Upper lobe of right lung (tissue), 1 donor: ENCODE measurements around the gene CLCA2. TPM values are rescaled to one million over a fixed set of nuclear protein-coding genes. Genes with fewer than 3 reads are reported as not detected.
A peak's percentile ranks its signal among the peaks of the same experiment; 100 is the strongest.

ENCODE experiments used
- ATAC-seq: fragments of 200-7000 bp; cut with Tn5 transposase; one replicate; pipeline ENCODE4 v1.9.1; 2020; ENCODE audit warnings: mild to moderate bottlenecking, moderate library complexity
- DNase-seq: peaks from one replicate; pipeline ENCODE4 v3.0.0-alpha.2; 2020
- H3K27ac ChIP-seq: fragments of 200-600 bp; one replicate; pipeline ENCODE4 v1.8.0; 2022
- H3K27me3 ChIP-seq: fragments of 200-600 bp; one replicate; pipeline ENCODE4 v1.8.0; 2022; ENCODE audit warnings: mild to moderate bottlenecking
- H3K36me3 ChIP-seq: fragments of 200-600 bp; one replicate; pipeline ENCODE4 v1.8.0; 2022
- H3K4me1 ChIP-seq: fragments of 200-600 bp; one replicate; pipeline ENCODE4 v1.8.0; 2022
- H3K4me3 ChIP-seq: fragments of 200-600 bp; one replicate; pipeline ENCODE4 v1.8.0; 2022; ENCODE audit warnings: mild to moderate bottlenecking
- H3K9me3 ChIP-seq: fragments of 200-600 bp; one replicate; pipeline ENCODE4 v1.8.0; 2022
- intact Hi-C: fragments of 100-400 bp; cut with DNase I; formaldehyde crosslinking; loops from one replicate; pipeline ENCODE4 v1.11.0; 2022
- total RNA-seq: library from RNA; stranded (reverse); fragmentation: NEBNext Ultra II Directional; extraction: Animal tissue kit (Norgen Biotek cat#: 25700); gene quantifications from one replicate; pipeline ENCODE4 v1.2.1, GENCODE V29; 2021
- TF ChIP-seq, protein P1 (sequence below): fragments of 200-600 bp; IDR thresholded peaks from one replicate; pipeline ENCODE4 v1.8.0; 2022; ENCODE audit warnings: antibody characterized with exemption
- donor health status: DM: no; HTN: yes; CAD: no; lungs with severe emphysema.

The CLCA2 gene
- total RNA-seq, 1 donor from 2014 or later, result not detected

DNA sequence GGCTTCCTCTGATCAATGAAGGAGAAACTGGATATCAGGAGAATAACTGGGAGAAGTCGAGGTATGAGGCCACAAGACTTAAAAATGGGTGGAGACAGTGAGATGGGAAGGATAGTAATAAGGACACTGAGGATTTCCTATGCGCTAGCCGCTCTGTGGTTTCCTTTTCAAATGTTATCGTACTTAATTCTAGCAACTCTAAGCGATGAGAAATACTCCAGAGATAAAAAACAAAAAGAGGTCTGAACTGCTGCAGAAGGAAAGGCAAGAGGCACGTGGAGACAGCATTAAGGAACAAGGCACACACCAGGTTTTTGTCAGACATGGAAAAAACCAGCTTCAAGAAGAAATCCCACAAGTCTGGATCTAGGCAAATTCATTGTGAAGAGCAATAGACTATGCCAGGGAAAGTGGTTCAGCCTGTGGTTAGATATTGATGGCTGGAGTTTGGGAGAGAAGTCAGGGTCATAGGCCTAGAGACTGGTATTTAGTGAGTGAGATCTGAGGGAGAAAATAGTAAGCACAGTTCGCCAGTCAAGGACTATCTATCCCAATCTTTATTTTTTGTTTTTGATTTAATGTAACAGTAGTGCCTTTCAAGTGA is 5.3 kb downstream of the CLCA2 start:
- intact Hi-C loops, result no loop called here
- peak overlapping the region; percentile 74 for H3K27ac ChIP-seq
- ATAC-seq (no peak), DNase-seq (no peak)
- no peaks in the 10 kb centered on the region for H3K27me3 ChIP-seq
- TF ChIP-seq, protein P1, sequence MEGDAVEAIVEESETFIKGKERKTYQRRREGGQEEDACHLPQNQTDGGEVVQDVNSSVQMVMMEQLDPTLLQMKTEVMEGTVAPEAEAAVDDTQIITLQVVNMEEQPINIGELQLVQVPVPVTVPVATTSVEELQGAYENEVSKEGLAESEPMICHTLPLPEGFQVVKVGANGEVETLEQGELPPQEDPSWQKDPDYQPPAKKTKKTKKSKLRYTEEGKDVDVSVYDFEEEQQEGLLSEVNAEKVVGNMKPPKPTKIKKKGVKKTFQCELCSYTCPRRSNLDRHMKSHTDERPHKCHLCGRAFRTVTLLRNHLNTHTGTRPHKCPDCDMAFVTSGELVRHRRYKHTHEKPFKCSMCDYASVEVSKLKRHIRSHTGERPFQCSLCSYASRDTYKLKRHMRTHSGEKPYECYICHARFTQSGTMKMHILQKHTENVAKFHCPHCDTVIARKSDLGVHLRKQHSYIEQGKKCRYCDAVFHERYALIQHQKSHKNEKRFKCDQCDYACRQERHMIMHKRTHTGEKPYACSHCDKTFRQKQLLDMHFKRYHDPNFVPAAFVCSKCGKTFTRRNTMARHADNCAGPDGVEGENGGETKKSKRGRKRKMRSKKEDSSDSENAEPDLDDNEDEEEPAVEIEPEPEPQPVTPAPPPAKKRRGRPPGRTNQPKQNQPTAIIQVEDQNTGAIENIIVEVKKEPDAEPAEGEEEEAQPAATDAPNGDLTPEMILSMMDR, result no peak
- H3K9me3 ChIP-seq, result no peaks in the 10 kb centered on the region
- H3K36me3 ChIP-seq, result no peaks in the 10 kb centered on the region
- no peak overlapping the region for H3K4me3 ChIP-seq
- peaks cover 18% of the 10 kb centered on the region for H3K4me1 ChIP-seq

DNA sequence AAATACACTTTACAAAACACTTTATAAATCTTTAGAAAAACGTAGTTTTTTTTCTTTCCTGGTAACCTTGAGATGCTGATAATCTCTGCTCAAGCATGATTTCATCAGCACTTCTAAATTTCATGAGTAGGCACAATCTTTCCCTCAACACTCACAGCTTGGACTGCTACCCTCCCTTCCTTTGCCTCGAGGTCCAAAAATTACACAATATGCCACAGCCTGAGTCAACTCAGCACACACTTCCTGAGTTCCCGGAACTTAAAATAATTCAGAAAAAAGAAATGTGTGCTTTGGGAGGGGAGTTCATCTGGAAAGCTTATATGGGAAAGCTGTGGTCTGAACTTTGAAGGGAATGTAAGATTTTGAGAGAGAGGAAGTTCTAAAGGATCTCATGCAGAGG is 5.9 kb downstream of the CLCA2 start:
- Histone ChIP-seq H3K36me3 (no peaks in the 10 kb centered on the region), H3K27me3 (no peaks in the 10 kb centered on the region), H3K27ac (peak overlapping the region; percentile 78), H3K9me3 (no peaks in the 10 kb centered on the region), H3K4me1 (peaks cover 18% of the 10 kb centered on the region), H3K4me3 (no peak overlapping the region)
- peak; percentile 98 for ATAC-seq
- DNase-seq, result no peak
- TF ChIP-seq, protein P1, result no peak
- intact Hi-C loops, result no loop called here

DNA sequence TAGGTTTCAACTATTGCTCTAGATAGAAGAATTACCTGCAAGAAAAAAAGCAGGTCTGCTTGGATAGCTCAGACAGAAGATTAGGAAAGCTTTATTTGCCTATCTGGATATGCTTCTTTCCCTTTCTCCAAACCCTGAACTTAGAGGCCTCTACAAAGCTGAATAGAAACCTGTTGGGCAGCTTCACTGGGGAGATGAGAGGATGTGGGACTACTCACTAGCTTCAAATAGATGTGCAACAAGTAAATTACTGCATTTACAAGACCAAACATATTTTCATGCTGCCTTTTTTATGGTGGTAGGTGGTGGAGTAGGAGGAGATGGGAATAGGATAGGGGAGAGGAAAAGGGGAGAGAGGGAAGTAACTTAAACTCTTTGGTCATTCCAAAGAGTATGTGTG is 6.4 kb downstream of the CLCA2 start:
- TF ChIP-seq, protein P1, result no peak
- Histone ChIP-seq H3K9me3 (no peaks in the 10 kb centered on the region), H3K4me3 (no peak overlapping the region), H3K27me3 (no peaks in the 10 kb centered on the region), H3K4me1 (peaks cover 18% of the 10 kb centered on the region), H3K36me3 (no peaks in the 10 kb centered on the region), H3K27ac (peak overlapping the region; percentile 78)
- intact Hi-C loops, result no loop called here
- ATAC-seq (peak; percentile 60), DNase-seq (no peak)

DNA sequence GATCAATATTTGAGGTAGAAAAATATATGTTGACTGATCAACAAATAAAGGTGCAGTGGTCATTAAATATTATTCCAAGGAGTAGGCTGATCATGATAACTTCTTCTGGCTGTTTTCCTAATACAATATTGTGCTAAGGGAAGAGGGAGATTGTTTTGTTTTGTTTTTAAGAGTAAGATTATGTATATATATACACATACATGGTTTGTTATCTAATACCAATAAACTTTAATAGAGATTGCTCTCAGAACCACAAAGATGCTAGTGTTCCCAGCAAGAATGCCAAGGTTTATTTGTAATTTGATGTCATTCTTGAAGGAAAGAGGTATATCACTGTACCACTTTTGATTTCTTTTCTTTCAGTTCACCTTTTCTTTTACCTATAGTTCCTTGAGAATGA is 10.1 kb downstream of the CLCA2 start:
- Histone ChIP-seq H3K36me3 (no peaks in the 10 kb centered on the region), H3K27me3 (no peaks in the 10 kb centered on the region), H3K9me3 (no peaks in the 10 kb centered on the region), H3K27ac (no peak overlapping the region), H3K4me1 (peaks cover 13% of the 10 kb centered on the region), H3K4me3 (no peak overlapping the region)
- intact Hi-C loops, result no loop called here
- DNase-seq, result no peak
- ATAC-seq, result no peak
- TF ChIP-seq, protein P1, result no peak

DNA sequence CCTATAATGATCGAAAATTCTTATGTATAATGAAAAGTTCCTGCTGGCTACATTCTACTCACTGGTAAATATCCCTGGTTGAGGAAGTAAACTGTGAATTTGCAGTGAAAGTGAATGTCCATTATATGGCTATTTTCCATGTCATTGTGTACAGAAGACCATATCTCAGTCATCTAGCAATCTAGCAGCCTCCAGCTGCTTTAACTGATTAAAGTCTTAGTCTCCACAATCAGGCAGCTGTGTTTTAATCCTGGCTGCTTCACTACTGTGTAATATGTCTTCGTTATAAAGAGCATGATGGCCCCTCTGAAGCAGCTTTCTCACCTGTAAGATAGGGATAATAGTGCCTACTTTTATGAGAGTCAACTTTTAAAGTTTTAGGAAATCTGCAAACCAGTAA is 11.4 kb downstream of the CLCA2 start:
- no peaks in the 10 kb centered on the region for H3K27me3 ChIP-seq
- peaks cover 4% of the 10 kb centered on the region for H3K4me1 ChIP-seq

More for the DNA sequence above, 11.4 kb downstream of the CLCA2 start:
- H3K27ac ChIP-seq, result no peak overlapping the region
- ATAC-seq (no peak), DNase-seq (no peak)
- H3K4me3 ChIP-seq, result no peak overlapping the region
- intact Hi-C loops, result no loop called here
- no peaks in the 10 kb centered on the region for H3K9me3 ChIP-seq
- no peaks in the 10 kb centered on the region for H3K36me3 ChIP-seq
- TF ChIP-seq, protein P1, result no peak
